HG02610 (cell line): ENCODE measurements around the gene ABCA4.
"Not testable (repeated sequence)": the region's sequence is repeated elsewhere in the genome, so short reads cannot be mapped to it uniquely, and the experiment has no call there.

Experiments used
- ATAC-seq: cut with Tn5 transposase; IDR thresholded peaks from one replicate; pipeline ENCODE4 v1.9.1; 2021; ENCODE audit warnings: mild to moderate bottlenecking, moderate library complexity; ENCODE audit not compliant: unreplicated experiment

Gene ABCA4

GRCh38 chr1:94120991-94121390 lies at the start of gene ABCA4:
Gene ABCA4, minus strand, starts transcription at chr1:94121148. Its CDS starts 103 bp downstream, at chr1:94121045.
- no peak for ATAC-seq

DNA sequence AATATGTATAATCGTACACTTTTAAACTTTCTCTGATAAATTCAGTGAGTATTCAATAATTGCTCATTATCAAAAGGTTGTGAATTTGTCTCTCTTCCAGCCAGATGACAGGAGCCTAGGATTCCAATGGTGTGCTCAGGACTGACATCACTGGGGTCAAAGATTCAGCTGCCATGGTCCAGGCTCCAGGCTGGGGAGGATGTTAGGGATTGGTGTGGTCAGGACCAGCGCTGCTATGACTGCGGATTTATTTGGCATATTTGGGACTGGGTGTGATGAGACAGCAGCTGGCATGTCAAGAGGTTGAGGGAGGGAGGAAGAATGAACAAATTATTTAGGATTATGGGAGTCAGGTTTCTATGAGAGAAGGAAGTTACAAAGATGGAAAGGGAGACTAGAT lies 48.2 kb upstream of the ABCA4 start:
- no peak for ATAC-seq

DNA sequence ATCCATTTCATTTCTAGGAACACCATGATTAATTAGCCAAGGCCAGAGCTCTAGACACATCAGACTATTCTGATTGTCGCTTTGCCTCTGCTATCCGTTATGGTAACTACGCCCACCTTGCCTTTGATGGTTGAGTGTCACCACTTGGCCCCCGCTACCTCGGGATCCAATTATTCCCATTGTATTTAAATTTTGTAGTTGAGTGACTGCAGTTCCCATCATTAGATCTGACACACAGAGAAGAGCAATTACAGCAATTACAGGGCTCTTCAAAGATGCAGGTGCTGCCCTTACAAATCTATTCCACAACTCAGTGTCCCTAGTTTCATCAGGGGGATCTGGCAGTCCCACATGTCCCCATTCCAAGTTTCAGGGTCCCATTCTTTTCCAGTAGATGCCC lies 44.9 kb upstream of the ABCA4 start:
- no peak for ATAC-seq

DNA sequence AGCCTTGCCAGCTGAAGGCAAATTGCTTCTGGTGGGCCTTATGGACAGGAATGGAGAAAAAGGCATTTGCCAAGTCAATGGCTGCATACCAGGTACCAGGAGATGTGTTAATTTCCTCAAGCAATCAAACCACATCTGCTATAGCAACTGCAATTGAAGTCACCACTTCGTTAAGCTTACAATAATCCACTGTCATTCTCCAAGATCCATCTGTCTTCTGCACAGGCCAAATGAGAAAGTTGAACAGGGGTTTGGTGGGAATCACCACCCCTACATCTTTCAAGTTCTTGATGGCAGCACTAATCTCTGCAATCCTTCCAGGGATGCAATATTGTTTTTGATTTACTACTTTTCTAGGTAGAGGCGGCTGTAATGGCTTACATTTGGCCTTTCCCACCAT lies 43.9 kb upstream of the ABCA4 start:
- not testable (repeated sequence) for ATAC-seq

DNA sequence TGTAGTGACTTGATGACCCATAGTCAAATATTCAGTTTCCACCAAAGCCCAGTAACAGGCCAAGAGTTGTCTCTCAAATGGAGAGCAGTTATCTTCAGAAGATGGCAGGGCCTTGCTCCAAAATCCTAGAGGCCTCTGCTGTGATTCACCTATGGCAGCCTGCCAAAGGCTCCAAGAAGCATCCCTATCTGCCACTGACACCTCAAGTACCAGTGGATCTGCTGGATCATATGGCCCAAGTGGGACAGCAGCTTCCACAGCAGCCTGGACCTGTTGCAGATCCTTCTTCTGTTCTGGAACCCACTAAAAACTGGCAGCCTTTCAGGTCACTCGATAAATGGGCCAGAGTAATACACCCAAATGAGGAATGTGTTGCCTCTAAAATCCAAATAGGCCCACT lies 43.2 kb upstream of the ABCA4 start:
- ATAC-seq = not testable (repeated sequence)

GRCh38 chr1:94163249-94163648 lies 42.3 kb upstream of the ABCA4 start:
- ATAC-seq = not testable (repeated sequence)

DNA sequence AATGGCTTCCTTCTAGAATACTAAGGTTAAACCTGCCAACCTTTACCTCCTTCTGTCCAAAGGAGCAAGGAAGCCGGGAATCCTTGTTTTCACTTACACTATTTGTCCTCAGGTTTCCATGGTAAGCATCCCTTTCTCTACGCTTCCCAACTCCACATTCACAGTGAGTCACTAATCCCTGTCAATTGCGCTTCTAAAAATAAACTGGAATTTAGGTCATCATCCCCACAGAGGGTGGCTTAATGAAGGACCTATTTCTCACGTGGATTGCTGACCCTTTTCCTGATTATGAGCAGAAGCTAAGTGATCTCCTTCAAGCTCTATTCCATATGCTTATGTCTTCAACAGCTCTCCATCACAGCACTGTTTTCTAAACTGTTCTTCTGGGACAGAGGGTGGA lies 39.9 kb upstream of the ABCA4 start:
- ATAC-seq = no peak

DNA sequence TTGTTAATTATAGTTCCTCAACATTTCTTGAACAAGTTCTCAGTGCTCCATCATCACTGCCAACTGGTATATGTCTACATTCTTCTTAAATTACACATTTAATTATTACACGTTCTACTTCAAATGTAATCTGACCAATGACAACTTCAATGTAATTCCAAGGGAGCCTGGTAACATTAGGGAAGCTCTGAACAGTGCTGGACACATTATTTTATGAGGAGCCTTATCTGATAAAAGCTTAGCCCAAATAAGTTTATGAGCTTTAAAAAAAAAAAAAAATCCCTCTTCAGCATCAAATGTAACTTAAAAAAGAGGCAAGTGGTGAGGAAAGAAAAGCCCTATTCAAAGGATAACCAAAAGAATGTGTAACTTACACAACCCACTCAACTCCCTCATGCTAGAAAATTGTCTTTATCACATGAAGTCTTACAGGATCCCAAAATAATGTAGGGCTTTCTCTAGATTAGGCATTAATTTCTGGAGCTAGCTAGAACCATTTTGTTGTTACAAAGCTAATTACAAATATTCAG lies 35.2 kb upstream of the ABCA4 start:
- ATAC-seq = no peak

DNA sequence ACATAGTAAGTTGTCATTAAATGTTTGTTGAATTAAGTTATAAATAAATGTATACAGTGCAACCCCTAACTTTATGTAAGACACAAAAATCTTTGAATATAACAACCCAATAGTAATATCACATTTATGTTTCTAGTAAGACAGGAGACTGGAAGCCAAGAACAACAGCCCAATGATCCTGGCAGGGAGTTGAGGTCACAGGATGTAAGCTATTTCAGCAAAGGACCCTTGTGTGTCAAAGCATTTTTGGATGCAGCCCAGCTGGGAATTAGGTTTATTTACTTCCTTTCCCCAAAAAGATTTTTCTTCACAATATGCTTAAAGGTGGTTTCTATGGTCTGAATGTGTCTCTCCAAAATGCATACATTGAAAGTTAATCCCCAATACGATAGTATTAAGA lies 34.0 kb upstream of the ABCA4 start:
- ATAC-seq = no peak

- ATAC-seq = no peak
Observed at GRCh38 chr1:94153133-94153532, 32.2 kb upstream of the ABCA4 start.

GRCh38 chr1:94149166-94149565 lies 28.2 kb upstream of the ABCA4 start:
- ATAC-seq = not testable (repeated sequence)

GRCh38 chr1:94146273-94146672 lies 25.3 kb upstream of the ABCA4 start:
- ATAC-seq = no peak

DNA sequence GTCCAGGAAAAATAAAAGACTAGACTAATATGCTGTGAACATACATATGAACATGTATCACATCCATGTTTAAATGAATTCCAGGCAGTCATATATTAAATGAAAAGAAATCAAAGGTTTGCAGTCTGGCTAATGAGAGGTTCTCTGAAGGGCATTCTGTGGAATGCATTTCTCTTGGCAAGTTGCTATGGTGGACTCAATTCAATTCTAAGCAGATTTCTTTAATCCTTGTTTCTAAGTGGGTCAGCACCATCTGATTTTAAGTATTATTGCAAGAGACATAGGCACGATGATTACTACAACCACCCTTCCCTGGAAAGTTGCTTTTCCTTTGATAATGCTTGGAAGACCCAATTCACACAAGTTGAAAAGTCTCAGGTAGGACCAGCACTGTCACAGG lies 23.9 kb upstream of the ABCA4 start:
- no peak for ATAC-seq

GRCh38 chr1:94143809-94144176 lies 22.8 kb upstream of the ABCA4 start:
- ATAC-seq = no peak

GRCh38 chr1:94143173-94143808 lies 22.3 kb upstream of the ABCA4 start:
- ATAC-seq = no peak

GRCh38 chr1:94142583-94142982 lies 21.6 kb upstream of the ABCA4 start:
- no peak for ATAC-seq

DNA sequence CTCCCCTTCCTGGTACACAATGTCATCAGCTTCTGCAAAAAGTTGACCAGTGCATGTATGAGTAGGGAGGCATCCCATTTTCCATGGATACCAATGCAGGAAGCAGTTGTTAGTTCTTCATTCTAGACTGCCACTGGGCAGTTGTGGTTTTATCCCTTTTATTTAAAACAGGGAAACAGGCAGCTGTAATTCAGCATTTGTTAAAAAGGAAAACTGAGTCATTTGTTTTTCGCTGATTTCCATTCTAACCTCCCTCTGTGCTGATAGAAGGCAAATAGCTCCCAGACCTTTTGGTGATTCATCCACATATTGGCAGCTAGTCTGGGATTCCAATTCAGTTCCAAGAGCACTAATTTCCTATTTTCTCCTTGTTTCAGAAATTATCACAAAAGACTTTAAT lies 21.1 kb upstream of the ABCA4 start:
- no peak for ATAC-seq

GRCh38 chr1:94132111-94132510 lies 11.2 kb upstream of the ABCA4 start:
- ATAC-seq = no peak

DNA sequence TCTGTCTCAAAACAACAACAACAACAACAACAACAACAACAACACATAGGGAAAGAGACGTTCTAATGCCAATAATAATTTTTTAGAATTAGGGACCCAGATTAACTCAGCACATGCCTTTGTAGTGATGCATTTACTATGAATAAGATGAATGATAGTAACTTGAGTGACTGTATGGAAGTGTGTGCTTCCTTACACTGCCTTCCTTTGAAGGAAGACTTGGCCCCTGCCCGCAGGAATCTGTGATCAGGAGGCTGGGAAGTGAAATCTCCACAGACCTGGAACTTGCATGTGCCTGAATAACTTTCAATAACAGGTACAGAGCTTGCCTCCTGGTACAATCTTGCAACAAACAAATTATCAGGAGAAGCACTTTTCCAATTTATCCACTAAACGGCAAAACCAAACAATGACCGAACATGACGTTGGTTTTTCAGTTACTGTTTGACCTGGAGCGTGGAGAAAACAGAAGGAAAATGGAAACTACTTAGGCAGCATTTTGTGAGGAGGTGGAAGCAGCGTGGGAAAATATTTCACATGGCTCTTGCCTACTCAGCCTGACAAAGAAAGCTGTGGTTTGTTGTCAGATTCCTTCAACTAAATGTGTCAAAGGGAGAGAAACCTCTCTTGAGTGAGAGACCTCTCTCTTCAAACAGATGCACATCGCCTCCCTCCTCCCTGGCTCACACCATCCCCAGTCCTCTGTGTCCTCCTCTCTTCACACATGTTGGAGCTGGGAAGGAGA lies 10.1 kb upstream of the ABCA4 start:
- ATAC-seq = no peak

GRCh38 chr1:94126651-94127050 lies 5.7 kb upstream of the ABCA4 start:
- no peak for ATAC-seq

GRCh38 chr1:94125551-94126514 lies 4.9 kb upstream of the ABCA4 start:
- no peak for ATAC-seq
